ENCODE results near the gene MCF2L.

MCF2L gene

GRCh38 chr13:112955956-112956355 lies 13.1 kb upstream of the MCF2L start (continued):
- no peak for TF ChIP-seq GLIS3 (CRISPR knock-in tag; IDR thresholded peaks at IDR 0.05)
- no peak for TF ChIP-seq ZNF8 (CRISPR knock-in tag; IDR thresholded peaks at IDR 0.05)
- TF ChIP-seq ESRRG (CRISPR knock-in tag; IDR thresholded peaks at IDR 0.05), result no peak
- TF ChIP-seq BACH2 (CRISPR knock-in tag; IDR thresholded peaks at IDR 0.05; ENCODE audit: borderline replicate concordance), result no peak

GRCh38 chr13:112956571-112957294 lies 12.3 kb upstream of the MCF2L start:
- TF ChIP-seq TOX (CRISPR knock-in tag; IDR thresholded peaks at IDR 0.05; ENCODE audit: borderline replicate concordance) (no peak), ISL1 (CRISPR knock-in tag; IDR thresholded peaks at IDR 0.05) (no peak), POU6F1 (CRISPR knock-in tag; IDR thresholded peaks at IDR 0.05; ENCODE audit: borderline replicate concordance, low read depth) (no peak), RARB (CRISPR knock-in tag; IDR thresholded peaks at IDR 0.05) (no peak), CSRNP3 (CRISPR knock-in tag; IDR thresholded peaks at IDR 0.05) (no peak), ARNTL (CRISPR knock-in tag; IDR thresholded peaks at IDR 0.05; ENCODE audit: borderline replicate concordance, low read depth) (no peak), PPARA (CRISPR knock-in tag; IDR thresholded peaks at IDR 0.05; ENCODE audit: borderline replicate concordance) (no peak), ZNF70 (CRISPR knock-in tag; IDR thresholded peaks at IDR 0.05) (no peak), PATZ1 (CRISPR knock-in tag; IDR thresholded peaks at IDR 0.05; ENCODE audit: borderline replicate concordance) (no peak), TSHZ2 (CRISPR knock-in tag; IDR thresholded peaks at IDR 0.05) (no peak), ESRRG (CRISPR knock-in tag; IDR thresholded peaks at IDR 0.05) (no peak), CREB5 (CRISPR knock-in tag; IDR thresholded peaks at IDR 0.05; ENCODE audit: low read depth) (no peak), CSDC2 (CRISPR knock-in tag; IDR thresholded peaks at IDR 0.05) (no peak), ZNF8 (CRISPR knock-in tag; IDR thresholded peaks at IDR 0.05) (no peak), ZFP3 (CRISPR knock-in tag; IDR thresholded peaks at IDR 0.05) (no peak), BACH2 (CRISPR knock-in tag; IDR thresholded peaks at IDR 0.05; ENCODE audit: borderline replicate concordance) (no peak), ZC3H10 (CRISPR knock-in tag; IDR thresholded peaks at IDR 0.05) (no peak), TCF4 (CRISPR knock-in tag; IDR thresholded peaks at IDR 0.05; ENCODE audit: borderline replicate concordance) (no peak)
- no peak for ATAC-seq

- ATAC-seq, result no peak
- TF ChIP-seq CSRNP3 (CRISPR knock-in tag; IDR thresholded peaks at IDR 0.05) (no peak), ZFP30 (CRISPR knock-in tag; IDR thresholded peaks at IDR 0.05) (no peak)
These were observed 11.7 kb upstream of the MCF2L start for GRCh38 chr13:112957295-112957677.
